Measurements from ENCODE around the gene SYT13. TPM values are rescaled to one million over a fixed set of nuclear protein-coding genes. Genes with fewer than 3 reads are reported as not detected.
"Not testable (repeated sequence)": the region's sequence is repeated elsewhere in the genome, so short reads cannot be mapped to it uniquely, and the experiment has no call there.

Gene SYT13
- total RNA-seq, 1 donor from 2014 or later = 1.3 TPM

DNA sequence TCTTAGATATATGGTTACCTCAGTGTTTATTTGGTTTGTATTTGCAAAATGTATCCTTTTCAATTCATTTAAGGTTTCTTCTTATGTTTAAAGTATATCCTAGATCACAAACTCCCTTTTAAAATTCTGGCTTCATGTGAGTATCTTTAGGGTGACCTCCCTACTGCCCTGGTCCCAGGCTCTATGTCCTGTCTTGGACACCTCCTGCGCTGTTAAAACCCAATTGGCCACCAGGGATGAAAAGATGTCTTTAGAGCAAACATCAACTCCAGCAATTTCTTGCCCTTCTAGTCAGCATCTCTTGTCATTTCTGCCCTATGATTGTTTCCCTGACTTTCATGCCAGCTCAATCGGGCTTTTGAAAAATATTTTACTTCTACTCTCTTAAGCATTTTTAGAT is 28.8 kb upstream of the SYT13 start:
- intact Hi-C loops (cut with DNase I) = no loop called here
- DNase-seq (ENCODE audit: low spot score) = peak; percentile 27

DNA sequence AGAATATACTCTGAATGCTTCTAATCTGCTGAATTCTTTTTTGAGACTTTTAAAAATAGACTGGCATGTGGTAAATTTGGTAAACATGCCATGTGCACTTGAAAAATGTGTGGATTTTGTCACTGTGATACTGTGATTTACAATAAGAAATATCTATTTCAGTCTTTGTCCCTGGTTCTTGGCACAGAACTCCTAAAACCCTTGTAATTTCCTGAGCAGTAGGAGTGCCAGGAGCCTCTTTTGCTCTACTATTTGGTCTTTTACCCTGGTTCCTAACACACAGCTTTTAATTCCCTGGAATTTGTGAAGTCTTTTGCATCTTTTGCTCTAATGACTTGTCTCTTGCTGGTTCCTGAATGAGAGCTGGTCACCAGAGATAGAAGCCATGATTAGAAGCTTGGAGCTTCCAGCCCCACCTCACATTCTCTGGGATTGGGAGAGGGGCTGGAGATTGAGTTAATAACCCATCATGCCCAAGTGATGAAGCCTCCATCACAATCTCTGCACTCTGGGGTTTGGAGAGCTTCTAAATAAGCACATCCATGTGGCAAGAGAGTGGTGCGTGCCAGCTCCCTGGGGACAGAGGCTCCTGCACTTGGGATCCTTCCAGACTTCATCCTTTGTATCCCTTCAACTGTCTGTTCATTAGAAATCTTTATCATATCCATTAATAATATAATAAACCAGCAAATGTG is 27.2 kb upstream of the SYT13 start:
- intact Hi-C loops (cut with DNase I) = no loop called here

DNA sequence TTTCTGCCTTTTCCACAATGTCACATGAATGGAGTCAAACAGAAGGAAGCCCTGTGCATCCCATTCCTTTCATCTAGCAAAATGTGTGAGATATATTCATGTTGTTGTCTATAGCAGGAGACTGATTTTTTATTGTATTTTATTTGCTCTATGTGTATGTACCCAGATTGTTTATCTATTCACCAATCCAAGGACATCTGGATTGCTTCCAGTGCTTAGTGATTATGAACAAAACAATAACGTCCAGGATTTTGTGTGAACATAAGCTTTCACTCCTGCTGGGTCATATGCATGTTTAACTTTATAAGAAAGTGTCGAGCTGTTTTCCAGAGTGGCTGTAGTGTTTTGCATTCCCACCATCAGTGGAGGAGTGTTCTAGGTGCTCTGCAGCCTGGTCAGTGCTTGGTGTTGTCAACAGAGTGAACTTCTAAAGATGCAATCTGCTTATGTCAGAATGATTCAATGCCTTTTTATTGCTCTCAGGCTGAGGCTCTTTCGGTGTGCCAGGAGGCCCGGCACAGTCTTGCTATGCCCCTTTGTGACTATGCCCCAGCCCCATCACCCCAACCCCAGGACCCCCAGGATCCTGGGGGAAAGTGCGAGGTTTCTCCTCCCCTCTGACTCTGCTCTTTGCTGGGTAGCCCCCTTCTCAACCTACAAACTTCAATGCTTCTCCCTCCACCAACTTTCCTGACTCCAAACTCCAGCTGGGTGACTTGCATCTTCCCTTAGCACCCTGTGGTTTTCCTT is 19.9 kb upstream of the SYT13 start:
- peak; percentile 44 for DNase-seq (ENCODE audit: low spot score)
- intact Hi-C loops (cut with DNase I) = no loop called here

More for the DNA sequence above, 27.2 kb upstream of the SYT13 start:
- peak; percentile 58 for DNase-seq (ENCODE audit: low spot score)

DNA sequence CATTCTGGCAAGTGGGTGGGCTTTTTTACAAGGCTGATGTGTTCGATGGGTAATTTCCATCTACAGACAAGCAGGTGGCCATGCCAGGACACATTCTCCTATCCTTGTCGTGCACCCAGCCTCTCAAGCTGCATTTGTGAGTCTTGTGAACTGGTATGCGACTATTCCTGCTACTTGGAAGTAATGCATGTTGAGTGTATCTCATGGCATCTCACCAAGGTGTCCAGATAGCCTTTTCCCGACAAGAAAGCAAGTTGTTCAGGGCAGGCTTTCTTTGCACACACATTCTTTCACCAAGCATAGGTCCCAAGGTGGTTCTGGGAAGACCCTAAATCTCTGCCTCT is 18.8 kb upstream of the SYT13 start:
- DNase-seq (ENCODE audit: low spot score) = no peak
- intact Hi-C loops (cut with DNase I) = no loop called here

DNA sequence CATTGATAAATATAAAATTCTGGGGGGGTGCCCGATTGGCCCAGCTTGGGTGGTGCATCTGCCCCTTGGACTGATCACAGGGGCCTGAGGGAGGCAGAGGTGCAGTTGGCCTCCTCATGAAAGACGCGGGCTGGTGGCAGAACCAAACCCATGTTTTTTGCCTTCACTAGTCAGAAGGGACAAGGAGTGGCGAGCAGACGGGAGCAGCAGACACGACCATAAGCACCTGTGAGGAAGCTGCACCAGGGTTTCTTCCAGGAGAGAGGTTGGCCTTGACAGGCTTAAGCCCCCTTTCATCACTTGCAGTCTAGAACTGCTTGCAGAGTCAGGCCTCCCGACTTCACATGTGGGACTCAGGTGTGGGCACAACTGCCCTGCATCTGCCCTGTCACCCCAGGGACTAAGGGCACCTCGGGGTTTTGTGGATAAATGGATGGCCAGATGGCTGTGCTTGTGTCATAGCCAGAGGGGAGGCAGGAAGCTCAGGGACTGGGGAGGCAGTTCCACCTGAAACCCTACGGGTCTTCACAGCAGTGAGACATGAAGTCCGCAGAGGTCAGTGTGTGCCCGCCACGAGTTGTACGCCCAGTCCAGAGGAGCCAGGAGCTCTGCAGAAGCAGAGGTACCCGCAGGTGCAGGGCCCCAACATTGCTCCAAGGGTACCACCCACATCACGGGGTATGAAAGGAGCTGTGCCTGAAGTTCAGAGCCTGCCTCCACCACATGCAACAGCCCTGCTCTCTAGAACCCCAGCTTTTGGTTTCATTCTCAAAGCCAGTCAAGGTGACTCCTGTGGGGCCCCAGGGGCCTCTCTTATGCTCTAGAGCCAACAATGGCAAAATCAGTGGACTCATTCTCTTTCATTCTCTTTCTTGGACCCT is 18.2 kb upstream of the SYT13 start:
- DNase-seq (ENCODE audit: low spot score) = peak; percentile 41
- intact Hi-C loops (cut with DNase I) = no loop called here

DNA sequence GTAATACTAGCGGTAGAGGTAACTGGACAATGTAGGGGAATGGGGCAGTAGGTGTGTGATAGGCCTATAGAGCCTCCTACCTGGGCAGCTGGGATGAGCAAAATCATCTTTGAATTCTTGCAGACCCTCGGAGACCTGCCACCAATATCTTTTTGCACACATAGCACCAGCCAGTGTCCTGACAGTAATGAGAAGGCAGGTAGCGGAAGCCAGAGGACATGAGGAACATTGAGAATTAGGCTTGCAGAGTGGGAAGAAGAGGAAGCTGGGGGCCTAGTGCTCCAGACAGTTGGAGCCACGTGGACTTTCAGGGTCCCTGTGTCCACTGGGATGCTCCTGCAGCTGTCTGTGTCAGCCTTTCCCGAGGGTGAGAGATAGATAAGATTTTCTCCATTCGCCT is 17.2 kb upstream of the SYT13 start:
- peak; percentile 17 for DNase-seq (ENCODE audit: low spot score)
- intact Hi-C loops (cut with DNase I) = no loop called here

DNA sequence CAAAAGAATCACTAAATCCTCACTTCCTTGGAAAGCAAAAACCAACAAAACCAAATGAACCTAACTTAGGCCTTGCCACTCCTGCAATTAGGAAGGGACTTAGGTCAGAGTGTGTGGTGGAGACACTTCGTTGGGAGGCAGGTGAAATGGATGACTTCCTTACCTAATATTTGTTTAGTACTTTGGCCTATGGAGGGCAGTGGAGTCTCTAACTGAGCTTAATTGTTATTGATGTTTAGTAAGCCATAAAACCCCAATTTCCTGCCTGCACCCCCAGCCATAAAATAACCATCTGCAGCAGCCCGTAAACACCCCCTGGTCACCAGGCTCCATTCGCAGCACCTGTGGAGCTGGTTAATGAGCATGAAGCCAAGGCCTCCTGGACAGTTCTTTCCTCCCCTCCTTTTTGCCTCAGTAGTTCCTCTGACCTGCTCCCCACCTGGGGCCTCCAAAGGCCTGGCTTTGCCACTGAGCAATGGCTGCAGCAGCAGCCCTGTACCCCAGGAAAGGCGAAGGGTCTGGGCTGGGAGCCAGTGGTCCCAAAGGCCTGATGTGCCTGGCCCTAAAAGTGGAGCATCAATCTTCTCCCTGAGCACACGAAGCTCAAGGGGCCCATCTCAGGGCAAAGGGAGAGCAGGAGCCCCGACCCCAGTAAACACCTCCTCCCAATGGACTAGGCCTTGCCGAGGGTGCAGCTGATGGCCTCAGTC is 15.6 kb upstream of the SYT13 start:
- intact Hi-C loops (cut with DNase I) = no loop called here
- peak; percentile 53 for DNase-seq (ENCODE audit: low spot score)

DNA sequence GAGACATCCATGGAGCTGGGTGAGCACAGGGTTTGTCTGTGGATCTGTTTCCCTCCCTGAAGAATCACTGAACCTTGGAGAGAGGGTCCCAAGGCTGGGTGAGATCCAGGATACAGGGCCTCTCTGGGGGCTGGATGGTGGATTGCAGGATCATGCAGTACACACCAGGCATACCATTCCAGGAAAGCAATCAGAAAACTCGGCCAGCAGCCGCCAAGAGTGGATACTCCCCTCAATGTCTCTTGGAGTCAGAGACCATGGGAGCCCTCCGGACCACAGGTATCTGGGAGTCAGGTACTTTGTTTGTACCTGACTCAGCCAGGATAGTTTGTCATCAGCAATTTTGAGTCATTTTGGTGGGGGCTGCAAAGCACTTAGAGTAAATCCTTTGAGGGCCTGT is 14.6 kb upstream of the SYT13 start:
- DNase-seq (ENCODE audit: low spot score) = no peak
- intact Hi-C loops (cut with DNase I) = no loop called here

DNA sequence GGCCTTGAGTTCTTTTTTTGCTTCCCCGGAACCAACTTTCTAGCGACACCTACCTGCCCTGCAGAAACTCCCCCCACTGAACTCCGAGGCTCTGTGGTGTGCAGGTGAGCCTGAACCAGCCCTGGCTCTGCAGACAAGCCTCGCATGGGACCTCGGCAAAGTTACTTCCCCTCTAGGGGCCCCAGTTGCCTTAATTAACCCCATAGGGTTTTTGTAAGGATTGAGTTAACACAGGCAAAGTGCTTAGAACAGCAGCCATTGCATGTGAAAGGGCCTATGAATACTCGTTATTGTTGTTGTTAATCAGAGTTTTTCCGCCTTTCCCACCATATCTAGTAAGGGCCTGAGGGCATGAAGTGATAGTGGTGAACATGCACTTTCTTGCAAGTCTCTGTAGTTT is 12.6 kb upstream of the SYT13 start:
- intact Hi-C loops (cut with DNase I) = loop anchor here (10.0 kb wide), 1 partner anchor 364 kb away; no protein-coding TSS in a partner anchor
- DNase-seq (ENCODE audit: low spot score) = no peak

DNA sequence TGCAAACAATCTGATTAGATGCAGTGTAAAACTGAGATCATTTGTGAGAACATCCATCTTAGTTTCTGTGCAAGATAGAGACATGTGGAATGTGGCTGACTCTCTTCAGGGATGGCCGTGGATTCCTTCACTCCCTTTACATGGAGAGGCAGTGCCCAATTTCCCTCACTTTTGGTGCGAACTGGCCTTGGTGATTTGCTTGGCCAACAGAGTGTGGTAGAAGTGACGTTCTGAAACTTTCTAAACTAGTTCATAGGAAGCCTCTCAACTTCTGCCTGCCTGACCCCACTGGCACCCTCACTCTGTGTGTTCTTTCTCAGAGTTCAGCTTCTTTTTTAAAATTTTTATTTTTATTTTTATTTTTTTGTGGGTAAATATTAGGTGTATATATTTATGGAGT is 9.9 kb upstream of the SYT13 start:
- no peak for DNase-seq (ENCODE audit: low spot score)
- intact Hi-C loops (cut with DNase I) = loop anchor here (10.0 kb wide), 1 partner anchor 361 kb away; no protein-coding TSS in a partner anchor

DNA sequence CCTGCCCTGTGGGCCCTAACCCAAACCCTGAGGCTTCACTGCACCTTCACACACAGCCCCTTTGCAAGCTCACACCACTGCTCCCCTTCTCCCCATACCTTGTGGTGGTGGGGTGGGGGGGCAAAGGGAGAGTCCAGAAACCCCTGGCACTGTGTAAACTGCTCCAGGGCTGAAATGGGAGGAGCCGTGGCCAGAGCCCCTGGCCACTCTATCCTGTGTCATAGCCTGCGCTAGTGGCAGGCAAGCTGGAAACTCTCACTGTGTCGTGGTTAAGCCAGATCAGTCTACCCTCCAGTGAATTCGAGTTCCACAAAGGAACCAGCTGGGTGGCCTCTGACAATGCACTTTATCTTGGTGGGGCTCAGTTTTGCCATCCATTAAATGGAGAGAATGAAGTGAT is 8.4 kb upstream of the SYT13 start:
- intact Hi-C loops (cut with DNase I) = loop anchor here (5.0 to 10.0 kb wide), 2 partner anchors 42 to 360 kb away; no protein-coding TSS in a partner anchor
- DNase-seq (ENCODE audit: low spot score) = no peak

DNA sequence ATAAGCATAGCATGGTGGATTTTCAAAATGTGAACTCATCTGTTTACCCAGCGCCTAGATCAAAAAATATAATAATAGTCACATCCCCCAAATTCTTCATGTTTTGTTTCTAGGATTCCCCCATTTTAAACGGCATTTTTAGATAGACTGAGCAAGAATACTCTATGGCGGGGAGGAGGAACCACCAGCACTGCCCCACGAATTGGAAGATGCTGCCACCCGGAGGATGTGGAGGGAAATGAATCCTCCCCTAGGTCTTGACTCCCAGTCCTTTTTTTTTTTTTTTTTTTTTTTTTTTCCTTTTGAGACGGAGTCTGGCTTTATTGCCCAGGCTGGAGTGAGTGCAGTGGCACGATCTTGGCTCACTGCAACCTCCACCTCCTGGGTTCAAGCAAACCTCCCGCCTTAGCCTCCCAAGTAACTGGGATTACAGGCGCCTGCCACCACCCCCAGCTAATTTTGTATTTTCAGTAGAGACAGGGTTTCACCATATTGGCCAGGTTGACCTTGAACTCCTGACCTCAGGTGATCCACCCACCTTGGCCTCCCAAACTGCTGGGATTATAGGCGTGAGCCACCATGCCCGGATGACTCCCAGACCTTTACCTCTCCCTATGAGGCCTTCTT is 7.5 kb upstream of the SYT13 start:
- DNase-seq (ENCODE audit: low spot score) = not testable (repeated sequence)
- intact Hi-C loops (cut with DNase I) = loop anchor here (1.0 to 10.0 kb wide), 4 partner anchors 39 to 359 kb away; no protein-coding TSS in a partner anchor

DNA sequence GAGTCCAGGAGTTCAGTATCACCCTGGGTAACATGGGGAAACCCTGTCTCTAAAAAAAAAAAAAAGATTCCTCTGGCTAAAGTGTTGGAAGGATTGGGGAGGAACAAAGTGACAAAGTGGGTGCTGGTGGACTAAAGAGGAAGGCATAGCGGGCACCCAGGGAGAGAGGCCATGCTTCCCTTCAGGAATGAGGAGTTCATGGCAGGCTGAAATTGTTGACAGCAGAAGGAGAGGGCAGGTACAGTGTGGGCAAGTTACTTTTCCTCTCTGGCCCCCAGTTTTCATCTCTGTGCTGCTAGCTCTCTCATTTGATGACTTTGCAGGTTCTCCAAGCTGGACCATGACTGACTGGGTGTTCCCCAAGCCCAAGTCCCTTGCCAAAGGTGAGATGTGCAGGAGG is 4.4 kb upstream of the SYT13 start:
- DNase-seq (ENCODE audit: low spot score) = no peak
- intact Hi-C loops (cut with DNase I) = loop anchor here (5.0 to 10.0 kb wide), 2 partner anchors 38 to 356 kb away; no protein-coding TSS in a partner anchor

DNA sequence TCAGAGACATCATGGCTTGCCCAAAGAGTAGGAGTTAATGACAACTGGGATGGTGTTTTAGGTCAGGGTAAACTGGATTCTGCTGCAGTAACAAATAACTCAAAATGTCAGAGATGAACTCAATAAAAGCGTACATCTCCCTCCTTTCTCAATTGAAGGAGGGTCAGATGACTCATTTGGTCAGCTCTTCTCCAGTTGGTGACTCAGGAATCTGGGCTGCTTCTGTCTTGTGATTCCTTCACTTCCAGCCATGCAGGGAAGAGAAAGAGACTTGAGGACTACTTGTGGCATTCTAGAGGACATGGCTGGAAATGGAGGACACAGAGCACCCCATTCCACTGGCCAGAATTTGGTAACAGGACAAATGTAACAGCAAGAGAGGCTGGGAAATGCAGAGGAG is 3.2 kb upstream of the SYT13 start:
- intact Hi-C loops (cut with DNase I) = no loop called here
- no peak for DNase-seq (ENCODE audit: low spot score)

DNA sequence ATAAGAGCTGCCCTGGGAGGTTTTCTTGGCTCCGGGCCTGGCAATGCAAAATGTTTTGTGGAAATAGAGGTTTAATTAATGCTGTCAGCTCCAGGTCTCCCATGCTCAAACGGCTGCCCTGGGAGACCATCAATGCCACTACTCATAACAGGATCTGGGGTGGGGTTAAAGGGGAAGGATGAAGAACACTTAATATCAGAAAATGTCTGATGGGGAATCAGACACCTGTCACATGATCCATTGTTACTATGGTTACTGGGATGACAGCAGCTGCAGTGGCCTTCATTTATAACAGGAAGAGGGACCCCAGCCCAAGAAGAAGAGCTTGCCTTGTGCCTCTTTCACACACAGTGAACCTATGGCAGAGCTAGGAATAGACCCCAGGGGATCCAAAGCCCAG is 2.2 kb upstream of the SYT13 start:
- no peak for DNase-seq (ENCODE audit: low spot score)
- intact Hi-C loops (cut with DNase I) = no loop called here

DNA sequence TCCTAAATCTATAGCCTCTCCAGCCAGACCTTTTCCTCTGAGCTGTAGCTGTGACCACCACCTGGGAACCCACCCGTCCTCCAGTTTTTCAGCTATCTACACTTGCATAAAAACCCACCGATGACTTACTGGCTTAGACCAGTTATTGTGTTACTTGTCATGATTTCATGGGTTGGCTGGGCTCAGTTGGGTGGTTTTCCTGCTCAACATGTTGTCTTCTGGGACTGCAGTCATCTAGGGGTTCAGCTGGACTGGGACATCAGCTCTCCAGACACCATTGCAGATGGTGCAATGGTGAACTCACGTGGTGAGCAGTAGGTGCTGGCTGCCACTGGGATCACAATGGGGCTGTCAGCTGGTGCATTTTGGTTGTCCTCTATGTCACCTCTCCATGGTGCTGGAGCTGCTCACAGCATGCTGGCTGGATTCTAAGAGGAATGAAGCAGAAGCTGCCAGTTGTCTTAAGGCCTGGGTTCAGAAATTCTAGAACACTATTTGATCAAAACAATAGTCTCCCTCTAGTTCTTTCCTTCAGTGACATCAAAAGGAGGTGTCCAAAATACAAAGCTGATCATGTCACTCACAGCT is 1.3 kb upstream of the SYT13 start:
- intact Hi-C loops (cut with DNase I) = no loop called here
- no peak for DNase-seq (ENCODE audit: low spot score)

DNA sequence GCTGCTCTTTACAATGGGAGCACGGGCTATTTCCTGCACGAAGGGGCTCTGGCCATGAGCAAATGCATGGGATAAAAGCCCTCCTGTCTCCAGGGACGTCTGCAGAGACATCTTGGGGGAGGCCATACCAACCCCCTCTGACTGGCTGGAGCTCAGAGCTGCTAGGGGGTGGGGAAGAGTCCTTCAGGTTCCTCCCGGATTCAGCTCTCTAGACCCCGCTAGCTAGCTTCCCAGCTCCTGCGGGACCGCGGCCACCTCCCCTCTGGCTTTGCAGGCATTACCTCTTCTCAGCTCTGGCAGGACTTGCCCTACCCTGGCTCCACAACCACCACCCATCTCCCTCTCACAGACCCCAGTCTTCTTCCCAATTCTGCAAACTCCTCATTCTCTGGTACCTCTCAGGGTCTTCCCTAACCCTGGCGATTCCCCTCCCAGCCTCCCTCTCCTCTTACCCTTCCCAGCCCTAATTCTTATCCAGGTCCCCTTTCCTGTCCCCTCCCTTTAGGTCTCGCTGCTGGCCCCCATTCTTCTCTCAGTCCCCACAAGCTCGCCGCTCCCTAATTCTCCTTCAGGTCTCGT is 802 bp downstream of the SYT13 start:
- intact Hi-C loops (cut with DNase I) = no loop called here

DNA sequence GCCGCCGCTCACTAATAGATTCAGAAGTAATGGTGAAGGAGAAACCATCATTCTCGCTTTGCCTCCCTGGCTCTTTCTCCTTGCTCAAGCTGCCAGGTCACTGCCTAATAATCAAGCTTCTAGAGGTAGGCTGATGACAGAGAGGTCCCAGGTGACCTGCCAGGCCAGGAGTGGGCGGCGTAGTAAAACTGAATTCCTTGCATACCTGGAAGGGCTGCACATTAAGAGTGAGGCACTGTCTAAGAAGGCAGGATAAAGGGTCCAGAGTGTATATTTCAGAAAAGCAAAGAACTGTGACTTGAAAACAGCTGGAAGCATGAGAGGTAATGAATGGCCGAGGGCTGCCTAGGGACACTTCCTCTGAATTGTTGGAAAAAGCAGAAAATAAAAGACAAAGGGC is 4.1 kb downstream of the SYT13 start:
- intact Hi-C loops (cut with DNase I) = no loop called here

More for the DNA sequence above, 802 bp downstream of the SYT13 start:
- no peak for DNase-seq (ENCODE audit: low spot score)

More for the DNA sequence above, 4.1 kb downstream of the SYT13 start:
- no peak for DNase-seq (ENCODE audit: low spot score)
